Endothelial cell of umbilical vein (primary cell): ENCODE measurements around the gene NR5A2. TPM values are rescaled to one million over a fixed set of nuclear protein-coding genes. Genes with fewer than 3 reads are reported as not detected.

ENCODE experiments used
- BruUV-seq: library from RNA; stranded (reverse); fragments of 400-500 nt; replicated peaks from 2 replicates; lab custom pipeline; 2021; lab: Mats Ljungman, UMichigan
- CTCF ChIA-PET: fragments of 300-600, 350-600 bp; sonication (Branson Sonifier 250); formaldehyde crosslinking; loops from one replicate; lab custom pipeline; 2021; ENCODE audit warnings: antibody characterized with exemption, inconsistent platforms; lab: Charles Lee
- POLR2A ChIA-PET: fragments of 300-600, 350-600 bp; sonication (Branson Sonifier 250); formaldehyde crosslinking; loops from one replicate; lab custom pipeline; 2021; ENCODE audit warnings: antibody characterized with exemption, inconsistent platforms; lab: Charles Lee
- DNase-seq: peaks from one replicate; pipeline ENCODE4 v3.0.0-alpha.2; 2011; ENCODE audit warnings: low read depth, low spot score
- FAIRE-seq: peaks from 2 replicates; lab custom pipeline; 2011; peaks lifted over from hg19 to GRCh38; lab: Jason Lieb, UNC
- H2AFZ ChIP-seq: 2 replicates; pipeline ENCODE4 v1.6.0; 2012; ENCODE audit warnings: low read depth, low read length, control low read depth, inconsistent platforms
- H3K27ac ChIP-seq: 2 replicates; pipeline ENCODE4 v1.5.1; 2011; ENCODE audit warnings: low read depth, mild to moderate bottlenecking, control low read depth, low read length, moderate library complexity; ENCODE audit not compliant: insufficient read depth
- H3K27me3 ChIP-seq, 2 experiments: 2 replicates each; pipeline versions ENCODE4 v1.6.0 to v1.6.1; 2011; ENCODE audit warnings: low read length in 2 of 2, mixed read lengths in 1 of 2; ENCODE audit not compliant: control insufficient read depth in 2 of 2, insufficient read depth in 2 of 2
- H3K36me3 ChIP-seq, 2 experiments: 2 replicates in 1 of 2; 3 replicates in 1 of 2; pipeline ENCODE4 v1.5.1; 2011; ENCODE audit warnings: low read length in 2 of 2, mild to moderate bottlenecking in 1 of 2, moderate library complexity in 1 of 2; ENCODE audit not compliant: control insufficient read depth in 2 of 2, insufficient read depth in 2 of 2; ENCODE audit errors: extremely low read depth in 1 of 2
- H3K4me1 ChIP-seq: 3 replicates; pipeline ENCODE4 v1.5.1; 2011; ENCODE audit warnings: mild to moderate bottlenecking, low read length; ENCODE audit not compliant: control insufficient read depth, insufficient read depth; ENCODE audit errors: extremely low read depth
- H3K4me2 ChIP-seq: 2 replicates; pipeline ENCODE4 v1.6.1; 2011; ENCODE audit warnings: low read length, control low read depth, mixed read lengths; ENCODE audit not compliant: insufficient read depth
- H3K4me3 ChIP-seq, 3 experiments: fragments of 200-600 bp in 1 of 3; sonication (generic), shearing (Covaris generic) in 1 of 3; replicated peaks in 1 of 3; 2 replicates each; pipeline ENCODE4 v1.5.1; 2011 to 2016; ENCODE audit warnings: control low read depth in 3 of 3, low read length in 3 of 3, mild to moderate bottlenecking in 2 of 3, inconsistent platforms in 1 of 3, low read depth in 1 of 3, moderate library complexity in 1 of 3; ENCODE audit not compliant: insufficient read depth in 1 of 3
- H3K79me2 ChIP-seq: 2 replicates; pipeline ENCODE4 v1.6.0; 2012; ENCODE audit warnings: low read length, inconsistent platforms; ENCODE audit not compliant: control insufficient read depth, insufficient read depth
- H3K9ac ChIP-seq: replicated peaks from 2 replicates; pipeline ENCODE3; 2011; ENCODE audit warnings: low read length, control low read depth; ENCODE audit not compliant: insufficient read depth; ENCODE audit errors: extremely low read depth
- H3K9me1 ChIP-seq: replicated peaks from 3 replicates; pipeline ENCODE4 v1.6.0; 2011; ENCODE audit warnings: mild to moderate bottlenecking, low read length; ENCODE audit not compliant: control insufficient read depth, insufficient read depth; ENCODE audit errors: extremely low read depth
- H3K9me3 ChIP-seq: replicated peaks from 2 replicates; pipeline ENCODE4 v1.5.1; 2012; ENCODE audit warnings: low read length, inconsistent platforms; ENCODE audit not compliant: control insufficient read depth, insufficient read depth
- H4K20me1 ChIP-seq: replicated peaks from 2 replicates; pipeline ENCODE3; 2011; ENCODE audit warnings: mild to moderate bottlenecking, low read length; ENCODE audit not compliant: control insufficient read depth, insufficient read depth; ENCODE audit errors: extremely low read depth
- CTCF ChIP-seq, 2 donors: IDR thresholded peaks; 1 replicate in 1 of 2; 2 replicates in 1 of 2; pipeline ENCODE4 v1.5.1; 2011; ENCODE audit warnings: low read length in 2 of 2, mild to moderate bottlenecking in 2 of 2, moderate library complexity in 2 of 2, control low read depth in 1 of 2, inconsistent platforms in 1 of 2, low read depth in 1 of 2; ENCODE audit not compliant: insufficient read depth in 1 of 2; ENCODE audit errors: extremely low read depth in 1 of 2
- GATA2 ChIP-seq: IDR thresholded peaks from 2 replicates; pipeline ENCODE4 v1.7.0; 2011; ENCODE audit warnings: low read depth, mild to moderate bottlenecking, moderate library complexity, mixed read lengths, low read length; ENCODE audit not compliant: insufficient read length, insufficient read depth
- JUN ChIP-seq: IDR thresholded peaks from 2 replicates; pipeline ENCODE4 v1.6.1; 2011; ENCODE audit warnings: borderline replicate concordance, low read depth; ENCODE audit not compliant: insufficient read length, insufficient read depth
- MAX ChIP-seq: IDR thresholded peaks from 2 replicates; pipeline ENCODE4 v1.6.1; 2011; ENCODE audit not compliant: insufficient read depth, insufficient read length
- MYC ChIP-seq: IDR thresholded peaks from one replicate; pipeline ENCODE4 v1.6.1; 2011; ENCODE audit warnings: mild to moderate bottlenecking, low read depth, low read length
- POLR2A ChIP-seq: IDR thresholded peaks from 2 replicates; pipeline ENCODE4 v1.6.1; 2012; ENCODE audit warnings: low read depth, mild to moderate bottlenecking, control low read depth, low read length
- POLR2AphosphoS5 ChIP-seq: IDR thresholded peaks from 2 replicates; pipeline ENCODE4 v1.6.1; 2012; ENCODE audit warnings: low read depth, mild to moderate bottlenecking, control low read depth, low read length, moderate library complexity; ENCODE audit not compliant: insufficient read depth
- dilution Hi-C: fragments of 300-500 bp; cut with MboI; formaldehyde crosslinking; loops from one replicate; pipeline ENCODE4 v1.15.0; 2019; ENCODE audit warnings: low sequenced_read_pairs; ENCODE audit not compliant: extremely low pct_ligation_motif_present
- intact Hi-C: fragments of 100-400 bp; cut with micrococcal nuclease; formaldehyde crosslinking; loops from one replicate; pipeline ENCODE4 v1.10.0; 2022
- polyA plus RNA-seq, 4 experiments: library from polyadenylated mRNA; depleted of rRNA in 3 of 4; stranded (reverse) in 3 of 4; unstranded in 1 of 4; fragments of >200 nt; gene quantifications; 2 replicates each; pipeline versions ENCODE4 v1.2.1 to v1.2.3, GENCODE V29; 2011 to 2012; ENCODE audit warnings: missing spikeins in 1 of 4
- total RNA-seq: library from RNA; stranded (reverse); gene quantifications from 2 replicates; pipeline ENCODE4 v1.2.3, GENCODE V29; 2021

The NR5A2 gene
- total and polyA plus RNA-seq, 2 donors (not counting 3 experiments of a cell fraction or from before 2014, with no cell fraction given), result 3.4 to 12.1 TPM

GRCh38 chr1:200163911-200164310, 136.4 kb downstream of the NR5A2 start:
- H3K4me1 ChIP-seq, result no peaks in the 10 kb centered on the region
- no peak overlapping the region for H2AFZ ChIP-seq
- H4K20me1 ChIP-seq, result no peaks in the 10 kb centered on the region
- no peaks in the 10 kb centered on the region for H3K9me3 ChIP-seq
- no peaks in the 10 kb centered on the region for H3K36me3 ChIP-seq
- H3K9me1 ChIP-seq, result no peaks in the 10 kb centered on the region
- H3K79me2 ChIP-seq, result no peaks in the 10 kb centered on the region
- no peak overlapping the region for H3K4me2 ChIP-seq
- DNase-seq, result no peak
- no peak overlapping the region for H3K27ac ChIP-seq
- no peak overlapping the region for H3K4me3 ChIP-seq
- no TSS peak for BruUV-seq
- dilution Hi-C loops (no loop called here), intact Hi-C loops (no loop called here)
- ChIA-PET CTCF (no interaction called here), POLR2A (no interaction called here)
- TF ChIP-seq CTCF (IDR thresholded peaks at IDR 0.05; ENCODE audit: extremely low read depth in 1 of 2, insufficient read depth in 1 of 2, low read depth in 1 of 2, low read length in 2 of 2) (no peak), MYC (no peak), POLR2A (no peak)
- no peak for FAIRE-seq
- no peaks in the 10 kb centered on the region for H3K27me3 ChIP-seq
- no peak overlapping the region for H3K9ac ChIP-seq

- no peaks in the 10 kb centered on the region for H3K36me3 ChIP-seq
- POLR2A ChIA-PET, result no interaction called here
- no peaks in the 10 kb centered on the region for H3K9me3 ChIP-seq
- no peaks in the 10 kb centered on the region for H4K20me1 ChIP-seq
- DNase-seq, result no peak
- H3K27me3 ChIP-seq, result no peaks in the 10 kb centered on the region
- intact Hi-C loops (no loop called here), dilution Hi-C loops (no loop called here)
- no peak overlapping the region for H2AFZ ChIP-seq
- H3K27ac ChIP-seq, result no peak overlapping the region
- H3K4me3 ChIP-seq, result no peak overlapping the region
- BruUV-seq, result no TSS peak
- FAIRE-seq, result no peak
- no peak overlapping the region for H3K4me2 ChIP-seq
- TF ChIP-seq MAX (no peak), MYC (no peak), POLR2AphosphoS5 (no peak), JUN (no peak), GATA2 (no peak)
- CTCF ChIA-PET, result interaction anchor here (0.9 to 1.6 kb wide), 2 partner anchors 8 to 111 kb away, joined by 3 to 6 read pairs; no protein-coding TSS in a partner anchor
- H3K9me1 ChIP-seq, result no peaks in the 10 kb centered on the region
- H3K79me2 ChIP-seq, result no peaks in the 10 kb centered on the region
- no peaks in the 10 kb centered on the region for H3K4me1 ChIP-seq
- H3K9ac ChIP-seq, result no peak overlapping the region
Measured at GRCh38 chr1:200165493-200166220, 138.1 kb downstream of the NR5A2 start.
